Upper lobe of right lung (tissue), 1 donor: ENCODE data around the gene MPPED1. TPM values are rescaled to one million over a fixed set of nuclear protein-coding genes. Genes with fewer than 3 reads are reported as not detected.

ENCODE experiments used
- ATAC-seq: fragments of 200-7000 bp; cut with Tn5 transposase; one replicate; pipeline ENCODE4 v1.9.1; 2020; ENCODE audit warnings: mild to moderate bottlenecking, moderate library complexity
- DNase-seq: peaks from one replicate; pipeline ENCODE4 v3.0.0-alpha.2; 2020
- H3K27ac ChIP-seq: fragments of 200-600 bp; one replicate; pipeline ENCODE4 v1.8.0; 2022
- H3K27me3 ChIP-seq: fragments of 200-600 bp; one replicate; pipeline ENCODE4 v1.8.0; 2022; ENCODE audit warnings: mild to moderate bottlenecking
- H3K36me3 ChIP-seq: fragments of 200-600 bp; one replicate; pipeline ENCODE4 v1.8.0; 2022
- H3K4me1 ChIP-seq: fragments of 200-600 bp; one replicate; pipeline ENCODE4 v1.8.0; 2022
- H3K4me3 ChIP-seq: fragments of 200-600 bp; one replicate; pipeline ENCODE4 v1.8.0; 2022; ENCODE audit warnings: mild to moderate bottlenecking
- H3K9me3 ChIP-seq: fragments of 200-600 bp; one replicate; pipeline ENCODE4 v1.8.0; 2022
- CTCF ChIP-seq: fragments of 200-600 bp; IDR thresholded peaks from one replicate; pipeline ENCODE4 v1.8.0; 2022; ENCODE audit warnings: antibody characterized with exemption
- intact Hi-C: fragments of 100-400 bp; cut with DNase I; formaldehyde crosslinking; loops from one replicate; pipeline ENCODE4 v1.11.0; 2022
- total RNA-seq: library from RNA; stranded (reverse); fragmentation: NEBNext Ultra II Directional; extraction: Animal tissue kit (Norgen Biotek cat#: 25700); gene quantifications from one replicate; pipeline ENCODE4 v1.2.1, GENCODE V29; 2021
- donor health status: DM: no; HTN: yes; CAD: no; lungs with severe emphysema.

The MPPED1 gene
- total RNA-seq, 1 donor from 2014 or later: not detected

- no peak for ATAC-seq
- no peak overlapping the region for H3K27ac ChIP-seq
- no peak overlapping the region for H3K4me3 ChIP-seq
- no peaks in the 10 kb centered on the region for H3K36me3 ChIP-seq
- no peak for TF ChIP-seq CTCF
- H3K4me1 ChIP-seq: no peaks in the 10 kb centered on the region
- intact Hi-C loops: no loop called here
- H3K9me3 ChIP-seq: no peaks in the 10 kb centered on the region
- DNase-seq: no peak
- H3K27me3 ChIP-seq: no peaks in the 10 kb centered on the region
These were observed 94.1 kb downstream of the MPPED1 start for GRCh38 chr22:43505896-43506295.

GRCh38 chr22:43506487-43506886, 94.7 kb downstream of the MPPED1 start:
- H3K9me3 ChIP-seq: no peaks in the 10 kb centered on the region
- H3K27me3 ChIP-seq: no peaks in the 10 kb centered on the region
- ATAC-seq (no peak), DNase-seq (no peak)
- H3K4me1 ChIP-seq: no peaks in the 10 kb centered on the region
- intact Hi-C loops: no loop called here
- H3K36me3 ChIP-seq: no peaks in the 10 kb centered on the region
- no peak overlapping the region for H3K27ac ChIP-seq
- no peak overlapping the region for H3K4me3 ChIP-seq
- no peak for TF ChIP-seq CTCF

DNA sequence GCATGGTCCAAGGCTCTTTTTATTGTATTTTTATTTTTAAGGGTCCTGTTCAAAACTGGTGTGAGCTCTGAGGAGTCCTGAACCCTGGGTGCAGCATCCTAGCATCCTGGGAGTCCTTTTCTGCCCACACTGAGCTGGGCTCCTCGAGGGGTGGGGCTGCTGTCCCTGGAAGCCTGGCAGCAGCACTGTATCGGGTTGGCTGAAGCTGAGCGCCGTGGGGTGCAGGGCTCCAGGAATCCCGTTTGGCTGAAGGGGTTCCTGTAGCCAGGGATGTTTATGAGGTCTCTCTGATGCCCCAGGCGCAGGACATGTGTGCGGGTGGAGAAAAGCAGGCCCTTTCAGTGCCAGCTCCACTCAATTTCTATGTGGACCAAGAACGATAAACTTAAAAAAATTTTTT, 95.4 kb downstream of the MPPED1 start:
- DNase-seq: no peak
- no peak for ATAC-seq
- H3K27ac ChIP-seq: no peak overlapping the region
- intact Hi-C loops: no loop called here
- no peaks in the 10 kb centered on the region for H3K36me3 ChIP-seq
- TF ChIP-seq CTCF: no peak
- no peak overlapping the region for H3K4me3 ChIP-seq
- H3K9me3 ChIP-seq: no peaks in the 10 kb centered on the region
- no peaks in the 10 kb centered on the region for H3K4me1 ChIP-seq
- H3K27me3 ChIP-seq: no peaks in the 10 kb centered on the region

- TF ChIP-seq CTCF: no peak
- H3K9me3 ChIP-seq: no peaks in the 10 kb centered on the region
- ATAC-seq (no peak), DNase-seq (no peak)
- H3K36me3 ChIP-seq: no peaks in the 10 kb centered on the region
- no peak overlapping the region for H3K27ac ChIP-seq
- intact Hi-C loops: no loop called here
- H3K4me1 ChIP-seq: no peaks in the 10 kb centered on the region
- no peak overlapping the region for H3K4me3 ChIP-seq
- H3K27me3 ChIP-seq: no peaks in the 10 kb centered on the region
These were observed 96.7 kb downstream of the MPPED1 start for GRCh38 chr22:43508489-43508888.

- no peak for DNase-seq
- no peak overlapping the region for H3K4me3 ChIP-seq
- intact Hi-C loops: no loop called here
- no peaks in the 10 kb centered on the region for H3K36me3 ChIP-seq
- H3K9me3 ChIP-seq: no peaks in the 10 kb centered on the region
- ATAC-seq: no peak
- H3K27ac ChIP-seq: no peak overlapping the region
- H3K4me1 ChIP-seq: no peaks in the 10 kb centered on the region
- TF ChIP-seq CTCF: no peak
- no peaks in the 10 kb centered on the region for H3K27me3 ChIP-seq
These were observed 97.5 kb downstream of the MPPED1 start for GRCh38 chr22:43509337-43509736.
